KBM-7 (cell line): ENCODE data around the gene ADGRG6.
"Not testable (repeated sequence)": the region's sequence is repeated elsewhere in the genome, so short reads cannot be mapped to it uniquely, and the experiment has no call there.

Source experiments
- DNase-seq: peaks from one replicate; pipeline ENCODE4 v3.0.0-alpha.2; 2015
- in situ Hi-C: fragments of 300-500 bp; cut with MboI; formaldehyde crosslinking; loops from 2 replicates; pipeline ENCODE4 v1.14.3; 2020; ENCODE audit warnings: low sequenced_read_pairs, low pct_unique_long_range_greater_than_20kb, mixed read lengths

The ADGRG6 gene

DNA sequence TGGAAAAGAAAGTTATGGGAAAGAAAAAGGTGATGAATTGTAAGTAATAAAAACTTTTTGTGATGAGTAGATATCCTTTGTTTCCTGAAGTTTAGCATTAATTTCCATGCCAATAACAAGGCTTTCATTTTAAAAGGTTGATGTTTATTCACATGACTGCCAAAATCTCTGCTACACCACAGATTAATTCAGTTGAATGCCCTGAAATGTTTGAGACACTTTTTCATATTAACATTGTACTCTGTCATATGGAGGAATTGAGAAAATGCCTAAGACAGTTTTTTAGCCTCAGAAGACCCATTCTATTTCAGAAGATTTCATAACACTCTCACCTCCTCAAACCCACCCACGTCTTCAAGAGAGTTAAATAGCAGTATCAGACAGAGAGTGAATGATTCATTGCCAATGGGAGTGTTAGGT lies 115.5 kb downstream of the ADGRG6 start:
- in situ Hi-C loops = no loop called here

GRCh38 chr6:142419071-142419470 lies 117.3 kb downstream of the ADGRG6 start:
- in situ Hi-C loops = no loop called here
- no peak for DNase-seq

More for the DNA sequence above, 115.5 kb downstream of the ADGRG6 start:
- DNase-seq = no peak

GRCh38 chr6:142420802-142421201 lies 119.0 kb downstream of the ADGRG6 start:
- no peak for DNase-seq
- in situ Hi-C loops = no loop called here

GRCh38 chr6:142421285-142422117 lies 119.7 kb downstream of the ADGRG6 start:
- no peak for DNase-seq
- in situ Hi-C loops = no loop called here

- in situ Hi-C loops, DNase-seq: not testable (repeated sequence)
These were observed 124.8 kb downstream of the ADGRG6 start for GRCh38 chr6:142426444-142427132.

- DNase-seq, in situ Hi-C loops: not testable (repeated sequence)
These were observed 126.7 kb downstream of the ADGRG6 start for GRCh38 chr6:142428468-142428867.

- DNase-seq = no peak
- in situ Hi-C loops = no loop called here
These were observed 127.4 kb downstream of the ADGRG6 start for GRCh38 chr6:142429195-142429594.

DNA sequence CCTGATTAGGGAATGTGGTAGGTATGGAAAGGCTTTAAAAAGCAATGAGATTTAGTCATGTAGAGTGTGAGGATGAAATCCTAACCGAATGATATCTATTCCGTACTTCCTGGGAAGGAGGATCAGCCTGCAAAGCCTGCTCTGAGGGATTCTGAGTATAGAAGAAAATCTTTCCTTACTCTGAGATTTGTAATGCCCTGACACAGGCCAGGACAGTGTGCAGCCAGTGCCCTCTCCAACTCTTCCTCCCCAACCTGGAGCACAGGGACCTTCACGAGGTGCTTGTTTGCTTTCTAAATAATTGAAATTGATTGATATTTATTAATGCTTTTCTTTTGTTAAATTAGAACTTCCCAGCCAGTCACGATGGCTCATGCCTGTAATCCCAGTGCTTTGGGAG lies 131.6 kb downstream of the ADGRG6 start:
- no peak for DNase-seq

GRCh38 chr6:142438898-142439297 lies 137.1 kb downstream of the ADGRG6 start:
- no peak for DNase-seq
- in situ Hi-C loops = no loop called here

More for the DNA sequence above, 131.6 kb downstream of the ADGRG6 start:
- in situ Hi-C loops = no loop called here

GRCh38 chr6:142440600-142441293 lies 138.9 kb downstream of the ADGRG6 start:
- no peak for DNase-seq
- in situ Hi-C loops = no loop called here

DNA sequence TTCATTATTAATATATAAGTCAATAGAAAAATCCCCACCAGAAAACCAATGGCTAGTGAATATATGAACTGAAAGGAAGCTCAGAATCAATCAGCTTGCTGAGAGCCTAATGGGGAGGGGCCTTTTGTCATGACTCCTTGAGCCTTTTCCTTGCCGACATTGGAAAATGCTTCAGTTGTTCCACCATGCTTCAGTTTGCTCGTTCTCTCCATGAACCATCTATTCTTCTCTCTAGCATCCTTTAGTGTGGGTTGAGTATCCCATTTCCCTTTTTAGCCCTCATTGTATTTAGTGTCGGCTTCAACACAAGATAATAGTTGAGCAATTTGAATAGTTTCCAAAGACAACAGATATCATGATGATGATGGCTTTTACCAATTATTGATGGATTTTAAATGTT lies 139.9 kb downstream of the ADGRG6 start:
- DNase-seq = no peak
- in situ Hi-C loops = no loop called here

DNA sequence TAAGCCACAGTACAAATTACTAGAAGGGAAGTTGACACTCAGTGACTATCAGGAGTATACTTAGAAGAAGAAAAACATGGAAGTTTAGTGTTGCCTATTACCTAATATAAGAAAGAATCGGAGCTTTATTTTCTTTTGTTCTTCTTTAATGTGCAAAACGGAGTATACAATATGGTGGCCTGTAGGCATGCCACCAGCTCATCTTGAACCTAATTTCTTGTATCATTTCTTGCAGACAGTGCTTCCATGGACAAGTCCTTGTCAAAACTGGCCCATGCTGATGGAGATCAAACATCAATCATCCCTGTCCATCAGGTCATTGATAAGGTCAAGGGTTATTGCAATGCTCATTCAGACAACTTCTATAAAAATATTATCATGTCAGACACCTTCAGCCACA lies 141.3 kb downstream of the ADGRG6 start:
- in situ Hi-C loops = no loop called here
- DNase-seq = no peak

- in situ Hi-C loops = no loop called here
- no peak for DNase-seq
These were observed 141.7 kb downstream of the ADGRG6 start for GRCh38 chr6:142443532-142443931.

- in situ Hi-C loops = no loop called here
- DNase-seq = no peak
These were observed 142.6 kb downstream of the ADGRG6 start for GRCh38 chr6:142444376-142444775.

GRCh38 chr6:142444881-142445301 lies 143.1 kb downstream of the ADGRG6 start:
- in situ Hi-C loops = no loop called here
- DNase-seq = no peak

- in situ Hi-C loops = no loop called here
- DNase-seq = no peak
These were observed 144.4 kb downstream of the ADGRG6 start for GRCh38 chr6:142446168-142446567.

DNA sequence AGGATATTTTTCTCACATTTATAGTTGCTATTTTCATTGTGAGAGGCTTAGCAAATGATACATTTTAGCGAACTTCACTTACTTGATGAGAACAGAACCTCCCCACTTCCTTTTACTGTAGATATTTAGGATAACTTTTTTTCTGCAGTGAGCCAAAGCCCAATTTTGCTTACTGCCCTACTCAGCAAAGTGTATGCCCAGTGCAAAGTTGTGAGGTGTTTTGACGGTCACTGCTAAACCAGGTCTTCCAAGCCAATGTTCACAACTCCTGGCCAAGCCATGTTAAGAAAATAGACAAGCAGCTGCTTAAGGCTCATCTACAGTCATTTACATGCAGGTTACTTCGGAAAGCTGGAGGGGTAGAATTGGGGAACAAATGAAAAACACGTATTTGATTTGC lies 144.8 kb downstream of the ADGRG6 start:
- no peak for DNase-seq
- in situ Hi-C loops = no loop called here

GRCh38 chr6:142448091-142448729 lies 146.4 kb downstream of the ADGRG6 start:
- DNase-seq = no peak
- in situ Hi-C loops = no loop called here

DNA sequence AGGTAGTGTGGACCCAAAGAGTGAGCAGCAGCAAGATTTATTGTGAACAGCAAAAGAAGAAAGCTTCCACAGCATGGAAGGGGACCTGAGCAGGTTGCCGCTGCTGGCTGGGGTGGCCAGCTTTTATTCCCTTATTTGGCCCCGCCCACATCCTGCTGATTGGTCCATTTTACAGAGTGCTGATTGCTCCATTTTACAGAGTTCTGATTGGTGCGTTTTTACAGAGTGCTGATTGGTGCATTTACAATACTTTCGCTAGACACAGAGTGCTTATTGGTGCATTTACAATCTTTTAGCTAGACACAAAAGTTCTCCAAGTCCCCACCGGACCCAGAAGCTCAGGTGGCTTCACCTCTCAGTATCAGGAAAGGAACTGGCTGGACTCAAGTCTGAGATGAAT lies 149.0 kb downstream of the ADGRG6 start:
- in situ Hi-C loops, DNase-seq: not testable (repeated sequence)
